Body of pancreas (tissue), 4 donors: Measurements from ENCODE around the gene MLEC.

Source experiments
- CTCF ChIP-seq, 7 experiments: fragments of 450-650 bp in 4 of 7; fragments of 200-600 bp in 3 of 7; sonication (generic) in 3 of 7; IDR thresholded peaks; one replicate each; pipeline ENCODE4 v1.5.1; 2016 to 2019; ENCODE audit warnings: antibody characterized with exemption in 7 of 7
- POLR2A ChIP-seq, 3 donors: fragments of 450-650 bp; IDR thresholded peaks; one replicate each; pipeline ENCODE4 v1.6.1; 2016; ENCODE audit warnings: antibody characterized with exemption in 3 of 3, mild to moderate bottlenecking in 2 of 3

GRCh38 chr12:120736404-120737331 lies 49.7 kb downstream of the MLEC start:
- TF ChIP-seq CTCF (IDR thresholded peaks at IDR 0.05), result no peak
- TF ChIP-seq POLR2A (IDR thresholded peaks at IDR 0.05), result no peak
